GM13977 (cell line): ENCODE results near the gene WFDC5.
"Not testable (repeated sequence)": the region's sequence is repeated elsewhere in the genome, so short reads cannot be mapped to it uniquely, and the experiment has no call there.

Experiments
- DNase-seq: peaks from one replicate; pipeline ENCODE4 v3.0.0; 2012; ENCODE audit warnings: low spot score
- CTCF ChIP-seq: IDR thresholded peaks from 2 replicates; pipeline ENCODE4 v1.5.1; 2012; ENCODE audit warnings: mild to moderate bottlenecking, control low read depth; ENCODE audit not compliant: insufficient read depth; ENCODE audit errors: extremely low read depth, missing control alignments
- in situ Hi-C: fragments of 300-500 bp; cut with MboI; formaldehyde crosslinking; loops from one replicate; pipeline ENCODE4 v1.12.0; 2022; ENCODE audit warnings: low sequenced_read_pairs, low pct_unique_long_range_greater_than_20kb, mixed read lengths, inconsistent platforms; ENCODE audit not compliant: unreplicated experiment

The WFDC5 gene

DNA sequence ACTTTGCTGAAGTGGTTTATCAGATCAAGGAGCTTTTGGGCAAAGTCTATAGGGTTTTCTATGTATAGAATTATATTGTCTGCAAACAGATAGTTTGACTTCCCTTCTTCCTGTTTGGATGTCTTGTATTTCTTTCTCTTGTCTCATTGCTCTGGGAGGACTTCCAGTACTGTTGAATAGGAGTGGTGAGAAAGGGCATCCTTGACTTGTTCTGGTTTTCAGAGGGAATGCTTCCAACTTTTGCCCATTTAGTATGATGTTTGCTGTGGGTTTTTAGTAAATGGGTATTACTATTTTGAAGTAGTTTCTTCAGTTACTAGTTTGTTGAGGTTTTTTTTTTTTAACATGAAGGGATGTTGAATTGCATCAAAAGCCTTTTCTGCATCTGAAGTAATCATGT lies 50.2 kb downstream of the WFDC5 start:
- in situ Hi-C loops, result no loop called here
- no peak for TF ChIP-seq CTCF
- no peak for DNase-seq

DNA sequence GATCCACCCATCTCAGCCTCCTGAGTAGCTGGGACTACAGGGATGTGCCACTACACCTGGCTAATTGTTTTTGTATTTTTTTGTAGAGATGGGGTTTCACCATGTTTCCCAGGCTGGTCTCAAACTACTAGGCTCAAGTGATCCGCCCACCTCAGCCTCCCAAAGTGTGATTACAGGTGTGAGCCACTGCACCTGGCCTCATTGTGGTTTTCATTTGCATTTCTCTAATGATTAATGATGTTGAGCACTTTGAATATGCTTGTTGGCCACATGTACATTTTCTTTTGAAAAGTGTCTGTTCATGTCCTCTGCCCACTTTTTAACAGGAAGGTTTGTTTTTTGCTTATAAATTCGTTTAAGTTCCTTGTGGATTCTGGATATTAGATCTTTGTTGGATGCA lies 51.9 kb downstream of the WFDC5 start:
- DNase-seq, in situ Hi-C loops: not testable (repeated sequence)

DNA sequence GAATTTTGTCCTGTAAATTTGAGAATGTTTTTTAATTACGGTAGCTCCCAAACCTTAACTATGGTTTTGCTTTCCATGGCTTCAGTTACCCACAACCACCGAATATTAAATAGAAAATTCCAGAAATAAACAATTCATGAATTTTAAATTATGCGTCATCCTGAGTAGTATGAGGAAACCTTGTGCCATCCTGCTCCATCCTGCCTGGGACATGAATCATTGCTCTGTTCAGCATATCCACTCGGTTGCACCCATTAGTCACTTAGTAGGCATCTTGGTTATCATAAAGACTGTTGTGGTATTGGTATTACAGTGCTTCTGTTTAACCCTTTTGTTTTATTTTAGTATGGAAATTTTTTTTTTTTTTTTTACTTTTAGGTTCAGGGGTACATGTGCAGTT lies 53.7 kb downstream of the WFDC5 start:
- in situ Hi-C loops, result no loop called here
- DNase-seq, result no peak
- no peak for TF ChIP-seq CTCF

DNA sequence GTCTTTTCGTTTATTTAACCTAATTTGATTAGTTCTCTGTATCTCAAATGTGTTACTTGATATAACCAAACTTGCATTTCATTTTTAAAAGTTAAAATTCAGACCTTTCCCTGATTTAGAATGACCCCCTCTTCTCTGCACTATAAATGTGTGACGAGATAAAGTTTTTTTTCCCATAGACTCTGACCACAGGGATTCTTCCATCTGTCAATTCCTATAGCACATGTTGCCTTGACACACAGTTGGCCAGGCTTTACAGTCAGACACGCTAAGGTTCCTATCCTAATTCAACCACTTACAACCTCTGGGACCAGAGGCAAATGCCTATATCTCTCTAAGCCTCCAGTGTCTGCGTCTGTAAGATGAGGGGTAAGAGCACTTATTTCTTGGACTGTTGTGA lies 54.7 kb downstream of the WFDC5 start:
- no peak for DNase-seq
- in situ Hi-C loops, result no loop called here
- no peak for TF ChIP-seq CTCF
